Activated naive CD8-positive, alpha-beta T cell treated with anti-CD3 and anti-CD28 coated beads, Interleukin-2, amount 10 ng/mL, durations not matched to agents 7 days and 5 days (primary cell): ENCODE measurements around the gene SPDEF. TPM values are rescaled to one million over a fixed set of nuclear protein-coding genes. Genes with fewer than 3 reads are reported as not detected.
A peak's percentile ranks its signal among the peaks of the same experiment; 100 is the strongest.

ENCODE experiments used
- ATAC-seq: fragments of 150-1000 bp; cut with Tn5 transposase; one replicate; pipeline ENCODE4 v1.10.0; 2021; ENCODE audit warnings: low read depth, moderate library complexity
- POLR2A ChIA-PET: fragments of 350-600 bp; sonication (Branson Sonifier 250); formaldehyde crosslinking; loops from one replicate; lab custom pipeline; 2021; ENCODE audit warnings: antibody characterized with exemption; lab: Charles Lee
- DNase-seq: peaks from one replicate; pipeline ENCODE4 v3.0.0; 2021
- H3K27ac Mint-ChIP-seq: one replicate; pipeline ENCODE4 v1.8.0; 2022; ENCODE audit warnings: mild to moderate bottlenecking, mixed read lengths
- H3K27me3 Mint-ChIP-seq: one replicate; pipeline ENCODE4 v1.8.0; 2022; ENCODE audit warnings: mild to moderate bottlenecking, moderate library complexity, mixed read lengths
- H3K36me3 Mint-ChIP-seq: one replicate; pipeline ENCODE4 v1.8.0; 2021; ENCODE audit warnings: mild to moderate bottlenecking, mixed read lengths
- H3K4me1 Mint-ChIP-seq: one replicate; pipeline ENCODE4 v1.8.0; 2021; ENCODE audit warnings: mixed read lengths
- H3K4me3 Mint-ChIP-seq: one replicate; pipeline ENCODE4 v1.8.0; 2022; ENCODE audit warnings: mild to moderate bottlenecking, moderate library complexity, mixed read lengths
- H3K9me3 Mint-ChIP-seq: one replicate; pipeline ENCODE4 v1.8.0; 2021; ENCODE audit warnings: mixed read lengths
- total RNA-seq, 2 experiments: library from RNA; stranded (reverse); gene quantifications; one replicate each; pipeline ENCODE4 v1.2.3, GENCODE V29; 2021

SPDEF gene
- total RNA-seq, 2 experiments from 2014 or later: not detected

DNA sequence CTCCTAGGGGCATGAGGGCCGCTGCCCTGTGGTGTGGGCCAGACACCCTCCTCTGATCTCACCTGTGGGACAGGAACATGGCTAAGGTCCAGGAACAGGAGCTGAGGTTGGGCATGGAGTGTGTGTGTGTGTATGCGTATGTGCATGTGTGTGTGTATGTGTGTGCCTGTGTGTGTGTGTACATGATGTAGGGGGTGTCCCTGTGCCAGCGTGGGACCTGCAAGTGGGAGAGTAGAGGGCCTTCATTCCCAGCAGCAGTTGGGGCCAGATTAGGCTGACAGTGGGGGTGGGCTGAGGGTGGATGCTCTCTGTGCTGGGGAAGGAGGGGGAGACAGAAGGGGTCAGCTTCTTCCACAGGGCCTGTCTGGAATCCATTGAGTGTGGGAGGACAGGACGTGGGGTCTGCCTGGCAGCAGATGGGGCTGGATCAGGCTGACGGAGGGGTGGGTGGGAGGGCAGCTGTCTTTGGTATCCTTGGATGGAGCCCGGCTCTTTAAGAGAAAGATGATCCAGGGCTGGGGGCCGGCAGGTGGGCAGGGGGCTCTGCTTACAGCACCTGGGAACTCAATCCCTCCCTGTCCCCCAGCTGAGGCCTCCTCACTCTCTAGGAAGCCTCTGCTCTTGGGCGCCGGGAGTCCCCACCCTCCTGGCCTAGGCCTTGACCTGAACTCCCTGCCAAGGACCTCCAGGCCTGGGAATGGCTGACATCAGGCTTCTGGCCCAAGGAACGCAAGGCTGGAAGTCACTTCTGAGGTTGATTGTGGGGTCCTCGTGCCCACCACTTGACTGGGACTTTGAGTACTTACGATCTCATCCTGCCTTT lies 44.0 kb downstream of the SPDEF start:
- H3K4me3 Mint-ChIP-seq: no peak overlapping the region
- peaks cover 2% of the 10 kb centered on the region for H3K36me3 Mint-ChIP-seq
- no peak overlapping the region for H3K27ac Mint-ChIP-seq
- no peak for ATAC-seq
- no peaks in the 10 kb centered on the region for H3K4me1 Mint-ChIP-seq
- DNase-seq: peak; percentile 10
- POLR2A ChIA-PET: no interaction called here
- peaks cover 4% of the 10 kb centered on the region for H3K9me3 Mint-ChIP-seq
- peaks cover 5% of the 10 kb centered on the region for H3K27me3 Mint-ChIP-seq

DNA sequence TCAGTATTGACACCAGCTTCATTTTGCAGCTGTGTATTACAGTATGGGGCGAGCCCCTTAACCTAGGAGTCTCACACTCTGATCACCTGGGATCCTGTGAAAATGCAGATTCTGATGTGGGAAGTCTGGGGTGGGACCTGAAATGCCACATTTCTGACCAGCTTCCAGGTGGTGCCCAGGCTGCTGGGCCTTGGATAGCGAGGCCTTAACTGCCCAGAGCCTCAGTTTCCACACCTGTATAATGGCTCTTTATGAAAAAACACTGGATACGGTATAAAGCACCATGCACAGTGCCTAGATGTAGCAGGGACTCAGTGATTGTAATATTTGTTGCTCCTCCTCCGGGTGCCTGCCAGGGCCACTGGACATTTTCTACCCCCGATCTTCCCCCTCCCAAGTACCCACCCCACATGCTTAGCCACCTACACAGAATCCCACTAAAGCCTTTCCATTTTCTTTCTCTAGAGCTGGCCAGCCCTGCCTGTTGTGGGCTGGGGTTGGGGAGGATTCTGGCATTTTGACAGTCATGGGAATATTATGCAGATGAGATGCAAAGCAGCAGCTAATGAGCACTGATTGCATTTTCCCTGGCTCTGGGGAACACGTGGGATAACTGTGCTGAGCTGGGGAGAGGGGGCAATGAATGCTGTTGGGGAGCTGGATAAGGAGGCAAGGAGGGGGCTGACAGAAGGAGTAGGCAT lies 44.8 kb downstream of the SPDEF start:
- Mint-ChIP-seq H3K36me3 (peaks cover 2% of the 10 kb centered on the region), H3K27me3 (peaks cover 5% of the 10 kb centered on the region), H3K9me3 (peaks cover 4% of the 10 kb centered on the region), H3K4me3 (no peak overlapping the region), H3K4me1 (no peaks in the 10 kb centered on the region), H3K27ac (no peak overlapping the region)
- POLR2A ChIA-PET: no interaction called here
- DNase-seq (no peak), ATAC-seq (no peak)

GRCh38 chr6:34510299-34510698 lies 45.8 kb downstream of the SPDEF start:
- DNase-seq (no peak), ATAC-seq (no peak)
- Mint-ChIP-seq H3K36me3 (peaks cover 2% of the 10 kb centered on the region), H3K4me1 (no peaks in the 10 kb centered on the region), H3K27ac (no peak overlapping the region), H3K9me3 (peaks cover 4% of the 10 kb centered on the region), H3K4me3 (no peak overlapping the region), H3K27me3 (peaks cover 7% of the 10 kb centered on the region)
- POLR2A ChIA-PET: no interaction called here

GRCh38 chr6:34509782-34510181 lies 46.3 kb downstream of the SPDEF start:
- Mint-ChIP-seq H3K4me1 (no peaks in the 10 kb centered on the region), H3K36me3 (peaks cover 2% of the 10 kb centered on the region), H3K27me3 (peaks cover 7% of the 10 kb centered on the region), H3K9me3 (peaks cover 4% of the 10 kb centered on the region), H3K4me3 (no peak overlapping the region), H3K27ac (no peak overlapping the region)
- DNase-seq (no peak), ATAC-seq (no peak)
- POLR2A ChIA-PET: no interaction called here

GRCh38 chr6:34508425-34508824 lies 47.7 kb downstream of the SPDEF start:
- Mint-ChIP-seq H3K36me3 (peaks cover 2% of the 10 kb centered on the region), H3K9me3 (peaks cover 4% of the 10 kb centered on the region), H3K27ac (no peak overlapping the region), H3K27me3 (peaks cover 3% of the 10 kb centered on the region), H3K4me1 (no peaks in the 10 kb centered on the region), H3K4me3 (no peak overlapping the region)
- DNase-seq (no peak), ATAC-seq (no peak)
- POLR2A ChIA-PET: no interaction called here

DNA sequence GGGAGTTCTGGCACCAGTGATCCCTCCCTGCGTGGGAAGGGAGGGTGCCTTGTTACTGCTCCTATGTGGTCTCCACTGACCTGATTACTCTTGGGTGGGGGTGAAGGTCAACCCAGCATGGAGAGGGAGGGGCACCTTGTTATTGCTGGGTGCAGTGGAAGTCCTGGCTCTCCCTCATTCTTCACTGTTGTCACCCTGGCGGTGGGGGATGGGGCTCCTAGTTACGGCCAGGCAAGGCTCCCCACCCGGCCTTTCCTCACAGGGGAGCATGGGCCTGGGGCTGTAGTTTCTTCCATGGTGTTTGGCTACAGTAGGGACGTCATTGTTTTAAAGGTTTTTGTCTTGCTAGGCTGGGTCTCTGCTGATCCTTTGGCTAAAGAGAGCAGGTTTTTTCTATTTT lies 49.4 kb downstream of the SPDEF start:
- no peak for DNase-seq
- H3K4me1 Mint-ChIP-seq: no peaks in the 10 kb centered on the region
- H3K4me3 Mint-ChIP-seq: no peak overlapping the region

GRCh38 chr6:34497411-34497810 lies 58.7 kb downstream of the SPDEF start:
- ATAC-seq: no peak
- peak; percentile 6 for DNase-seq
- H3K4me3 Mint-ChIP-seq: no peak overlapping the region

More for the DNA sequence above, 49.4 kb downstream of the SPDEF start:
- Mint-ChIP-seq H3K36me3 (peaks cover 2% of the 10 kb centered on the region), H3K27ac (no peak overlapping the region), H3K9me3 (peaks cover 5% of the 10 kb centered on the region), H3K27me3 (peaks cover 4% of the 10 kb centered on the region)
- POLR2A ChIA-PET: no interaction called here
- no peak for ATAC-seq

GRCh38 chr6:34496103-34496685 lies 59.9 kb downstream of the SPDEF start:
- peak; percentile 10 for DNase-seq
- peaks cover 9% of the 10 kb centered on the region for H3K27me3 Mint-ChIP-seq
- ATAC-seq: no peak
- no peaks in the 10 kb centered on the region for H3K9me3 Mint-ChIP-seq
- no peak overlapping the region for H3K4me3 Mint-ChIP-seq
- no peak overlapping the region for H3K27ac Mint-ChIP-seq
- peaks cover 2% of the 10 kb centered on the region for H3K4me1 Mint-ChIP-seq
- POLR2A ChIA-PET: interaction anchor here (0.7 kb wide), 1 partner anchor 81 kb away, joined by 4 read pairs; no protein-coding TSS in a partner anchor
- no peaks in the 10 kb centered on the region for H3K36me3 Mint-ChIP-seq

More at GRCh38 chr6:34497411-34497810, 58.7 kb downstream of the SPDEF start:
- Mint-ChIP-seq H3K27ac (no peak overlapping the region), H3K27me3 (peaks cover 9% of the 10 kb centered on the region), H3K36me3 (no peaks in the 10 kb centered on the region), H3K9me3 (peaks cover 2% of the 10 kb centered on the region), H3K4me1 (no peaks in the 10 kb centered on the region)
- POLR2A ChIA-PET: no interaction called here

DNA sequence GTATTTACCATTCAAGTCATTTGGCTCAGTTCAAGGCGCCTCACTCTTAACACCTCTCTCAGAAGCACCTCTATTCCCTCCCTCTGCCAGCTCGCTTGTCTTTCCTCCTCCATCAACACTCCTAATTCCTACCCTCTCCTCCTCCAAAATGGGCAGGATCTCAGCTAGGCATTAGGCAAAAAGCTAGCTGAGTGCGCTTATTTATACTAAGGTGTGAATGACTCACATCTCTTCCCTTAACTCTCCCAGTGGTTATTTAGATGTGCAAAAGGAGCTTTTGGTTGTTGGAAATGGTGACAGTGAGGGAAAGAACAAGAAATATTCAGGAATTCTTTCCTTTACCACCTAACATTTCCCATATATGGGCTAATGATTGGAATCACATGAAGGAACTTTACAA lies 61.2 kb downstream of the SPDEF start:
- no peak overlapping the region for H3K4me3 Mint-ChIP-seq
- H3K27ac Mint-ChIP-seq: no peak overlapping the region
- H3K36me3 Mint-ChIP-seq: no peaks in the 10 kb centered on the region
- H3K9me3 Mint-ChIP-seq: no peaks in the 10 kb centered on the region
- H3K27me3 Mint-ChIP-seq: peaks cover 9% of the 10 kb centered on the region
- no peak for DNase-seq
- POLR2A ChIA-PET: interaction anchor here (0.6 to 0.7 kb wide), 2 partner anchors 10 to 73 kb away, joined by 3 to 5 read pairs; no protein-coding TSS in a partner anchor
- no peak for ATAC-seq
- H3K4me1 Mint-ChIP-seq: peaks cover 3% of the 10 kb centered on the region

DNA sequence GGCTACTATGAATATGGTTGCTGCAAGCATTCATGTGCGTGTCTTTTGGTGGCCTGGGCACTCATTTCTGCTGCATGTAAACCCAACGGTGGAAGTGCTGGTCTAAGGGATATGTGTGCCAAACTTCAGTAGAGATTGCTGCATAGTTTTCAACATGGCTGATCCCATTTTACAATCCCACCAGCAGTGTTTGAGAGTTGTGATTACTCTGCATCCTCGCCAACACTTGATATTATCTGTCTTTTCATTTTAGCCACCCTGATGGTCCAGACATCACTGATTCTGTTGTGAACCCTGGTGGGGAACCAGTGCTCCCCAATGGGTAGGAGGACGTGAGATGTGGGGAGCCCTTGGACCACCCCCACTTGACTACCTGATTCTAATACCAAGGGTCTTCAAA lies 62.8 kb downstream of the SPDEF start:
- Mint-ChIP-seq H3K27me3 (peaks cover 4% of the 10 kb centered on the region), H3K27ac (no peak overlapping the region), H3K36me3 (no peaks in the 10 kb centered on the region), H3K4me3 (no peak overlapping the region), H3K9me3 (no peaks in the 10 kb centered on the region), H3K4me1 (peaks cover 4% of the 10 kb centered on the region)
- no peak for DNase-seq
- POLR2A ChIA-PET: no interaction called here
- no peak for ATAC-seq

- Mint-ChIP-seq H3K4me3 (no peak overlapping the region), H3K27me3 (peaks cover 4% of the 10 kb centered on the region), H3K27ac (no peak overlapping the region), H3K4me1 (peaks cover 14% of the 10 kb centered on the region), H3K9me3 (no peaks in the 10 kb centered on the region), H3K36me3 (no peaks in the 10 kb centered on the region)
- no peak for ATAC-seq
- POLR2A ChIA-PET: no interaction called here
- DNase-seq: no peak
Observed at GRCh38 chr6:34491091-34491430, 65.1 kb downstream of the SPDEF start.

DNA sequence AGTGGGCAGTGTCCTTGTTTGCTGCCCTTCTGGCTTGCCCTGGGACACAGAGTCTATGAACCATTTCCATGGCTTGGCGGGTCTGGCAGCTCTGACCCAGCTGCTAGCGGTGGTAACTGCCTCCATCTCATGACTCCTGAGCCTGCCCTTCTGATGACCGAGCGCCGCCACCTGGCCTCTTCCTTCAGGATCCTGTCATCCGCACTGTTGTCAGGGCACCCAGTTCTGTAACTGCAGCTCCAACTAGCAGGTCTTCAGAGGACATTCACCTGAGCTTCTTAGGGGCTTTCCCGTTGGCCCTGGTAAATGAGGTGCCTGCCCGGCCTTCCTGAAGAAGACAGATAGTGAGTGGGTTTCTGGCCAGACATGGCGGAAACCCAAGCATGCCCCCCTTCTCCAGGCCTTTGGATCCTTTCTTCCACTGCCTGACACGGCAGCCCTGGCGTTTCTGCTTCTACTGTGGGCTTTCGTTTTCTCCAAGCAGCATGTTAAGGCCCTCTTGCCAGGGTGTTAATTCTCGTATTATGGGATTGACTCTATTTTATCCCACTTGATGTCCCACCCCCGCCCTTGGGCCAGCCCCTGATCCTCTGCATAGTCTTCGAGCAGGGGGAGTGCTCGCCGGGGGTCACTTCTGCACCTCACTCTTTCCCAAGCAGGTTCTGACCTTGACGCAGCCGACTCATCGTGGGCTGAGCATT lies 65.6 kb downstream of the SPDEF start:
- ATAC-seq (no peak), DNase-seq (no peak)
- Mint-ChIP-seq H3K4me1 (peaks cover 19% of the 10 kb centered on the region), H3K9me3 (no peaks in the 10 kb centered on the region), H3K27ac (no peak overlapping the region), H3K4me3 (no peak overlapping the region), H3K27me3 (peaks cover 4% of the 10 kb centered on the region), H3K36me3 (no peaks in the 10 kb centered on the region)
- POLR2A ChIA-PET: no interaction called here

DNA sequence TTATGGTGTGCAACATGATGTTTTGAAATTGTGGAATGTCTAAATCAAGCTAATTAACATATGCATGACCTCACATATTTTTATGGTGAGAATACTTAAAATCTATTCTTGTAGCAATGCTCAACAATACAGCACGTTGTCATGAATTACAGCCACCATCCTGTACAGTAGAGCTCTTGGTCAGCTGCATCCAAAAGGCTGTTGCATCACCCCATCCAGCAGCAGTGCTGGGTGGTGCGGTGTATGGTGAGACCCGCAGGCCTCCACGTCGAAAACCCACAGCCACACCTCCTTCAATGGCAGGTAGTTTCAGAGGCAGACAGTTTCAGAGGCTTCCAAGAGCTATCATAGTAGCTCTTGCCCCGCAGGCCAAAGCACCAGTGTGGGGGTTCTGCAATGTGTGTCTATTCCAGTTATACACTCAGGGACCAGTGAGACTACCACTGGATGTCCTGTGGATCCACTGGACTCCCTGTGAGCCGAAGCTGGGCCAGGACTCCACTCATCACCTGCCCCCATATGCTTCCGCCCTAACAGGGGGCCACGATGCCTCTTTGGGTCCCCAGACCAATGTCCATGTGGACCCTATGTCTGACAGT lies 66.8 kb downstream of the SPDEF start:
- H3K36me3 Mint-ChIP-seq: no peaks in the 10 kb centered on the region
- peaks cover 30% of the 10 kb centered on the region for H3K4me1 Mint-ChIP-seq
- no peak overlapping the region for H3K4me3 Mint-ChIP-seq
- H3K9me3 Mint-ChIP-seq: no peaks in the 10 kb centered on the region
- no peak for ATAC-seq
- no peak for DNase-seq
- POLR2A ChIA-PET: no interaction called here
- no peaks in the 10 kb centered on the region for H3K27me3 Mint-ChIP-seq
- no peak overlapping the region for H3K27ac Mint-ChIP-seq
